Measurements from ENCODE around the gene ANKRD40. TPM values are rescaled to one million over a fixed set of nuclear protein-coding genes. Genes with fewer than 3 reads are reported as not detected.

ANKRD40 gene
- total and polyA plus RNA-seq, 3 experiments from 2014 or later = 6.6 to 48.5 (median 48.2) TPM

DNA sequence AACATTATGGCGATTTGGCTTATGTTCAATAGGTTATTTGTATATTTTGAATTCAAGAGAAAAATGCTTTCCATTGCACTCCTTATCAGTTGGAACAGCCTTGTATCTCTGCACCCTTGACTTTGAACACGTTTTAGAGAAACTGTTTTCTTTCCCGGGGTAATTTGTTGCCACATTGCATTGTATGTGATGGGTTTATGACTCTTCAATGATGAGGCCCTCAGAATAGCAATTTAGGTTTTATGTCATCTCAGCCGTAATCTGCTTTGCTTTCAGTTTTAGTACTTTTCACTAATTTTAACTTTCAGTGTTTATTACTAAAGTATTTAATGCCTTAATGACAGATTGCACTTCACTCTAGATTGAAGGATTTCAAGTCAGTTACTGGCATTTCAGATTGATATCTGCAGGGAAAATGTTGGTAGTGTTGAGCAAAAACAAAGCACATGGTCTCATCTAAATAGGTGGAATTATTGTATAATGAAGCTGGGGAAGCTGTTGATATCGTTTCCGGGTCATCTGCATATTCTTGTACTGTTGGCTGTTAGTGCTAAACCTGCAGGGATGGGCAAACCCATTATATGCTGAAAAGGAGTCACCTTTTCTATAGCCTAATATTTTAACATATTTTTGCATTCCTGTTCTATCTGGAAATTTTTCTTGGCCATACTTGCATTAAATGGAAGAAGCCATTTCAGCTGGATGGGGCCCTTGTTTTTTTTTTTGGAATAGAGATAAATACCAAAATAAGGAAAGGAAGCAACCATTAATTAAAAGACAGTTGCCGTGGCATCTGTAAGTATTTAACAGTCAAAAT lies 13.7 kb upstream of the ANKRD40 start:
- peaks cover 0 to 25% (median 0%) of the 10 kb centered on the region in 3 donors for H3K36me3 Mint-ChIP-seq
- H3K9me3 Mint-ChIP-seq = no peaks in the 10 kb centered on the region
- peak overlapping the region; percentile 90 for H3K27ac ChIP-seq (ENCODE audit: low read depth, low read length)
- H3K27me3 ChIP-seq (ENCODE audit: insufficient read depth, low read length, poor library complexity, severe bottlenecking) = no peaks in the 10 kb centered on the region
- peak overlapping the region; percentile 81 to 99 (median 98) for H3K4me3 Mint-ChIP-seq
- ChIA-PET POLR2A (interaction anchor here (0.6 kb wide), 1 partner anchor 14 kb away, joined by 3 read pairs; the partner anchor contains the start of gene ANKRD40), CTCF (no interaction called here)
- peak overlapping the region; percentile 57 to 100 (median 98) for H3K27ac Mint-ChIP-seq
- no peaks in the 10 kb centered on the region for H3K9me3 ChIP-seq (ENCODE audit: low read length)
- H3K4me1 Mint-ChIP-seq = peaks cover 31 to 58% (median 57%) of the 10 kb centered on the region in 3 donors
- peak in 2 of 5 donors; percentile 21 to 31 for DNase-seq
- peaks cover 55% of the 10 kb centered on the region for H3K4me1 ChIP-seq (ENCODE audit: insufficient read depth, low read length)
- H3K27me3 Mint-ChIP-seq = peaks cover 0 to 1% of the 10 kb centered on the region in 2 donors
- H3K36me3 ChIP-seq (ENCODE audit: insufficient read depth, low read length) = no peaks in the 10 kb centered on the region
- H3K4me3 ChIP-seq (ENCODE audit: low read length) = peak overlapping the region; percentile 88

DNA sequence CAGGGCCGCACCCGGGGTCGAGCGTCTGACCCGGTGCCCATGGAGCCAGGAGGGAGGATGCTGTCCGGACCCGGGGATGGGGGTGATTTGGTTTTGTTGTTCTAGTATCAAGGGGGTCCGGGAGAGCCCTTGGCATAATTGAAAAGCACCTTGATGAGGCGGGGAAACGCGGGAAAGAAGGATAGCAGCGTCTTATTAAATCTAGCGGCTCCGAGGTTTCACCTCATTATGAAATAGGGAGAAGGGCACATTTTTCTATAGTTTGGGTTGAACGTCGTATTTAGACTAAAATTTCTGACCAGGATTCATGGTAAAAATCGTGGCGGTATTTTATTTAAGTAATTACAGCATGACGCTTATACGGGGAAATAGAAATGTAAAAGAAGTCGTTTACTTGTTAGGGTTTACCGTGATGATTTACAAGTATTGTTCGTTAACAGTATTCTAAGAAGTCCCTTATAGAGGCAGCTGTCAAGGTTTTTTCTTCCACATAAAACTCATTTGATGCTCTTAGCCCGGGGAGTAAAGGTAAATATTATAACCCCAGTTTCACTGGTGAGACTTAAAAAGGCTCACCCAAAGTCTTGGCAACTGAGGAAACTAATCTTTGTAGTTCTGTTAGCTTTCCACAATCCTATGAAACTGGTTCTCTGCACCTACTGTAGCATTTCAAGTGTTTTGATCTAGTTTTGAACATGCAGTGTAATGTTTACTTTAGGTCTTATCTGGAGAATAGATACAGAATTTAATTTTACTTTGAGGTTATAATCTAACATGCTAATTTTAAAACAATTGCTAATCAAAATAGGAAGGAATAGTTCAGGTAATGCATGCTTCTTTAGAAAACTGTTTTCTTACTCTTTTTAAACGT lies 12.4 kb upstream of the ANKRD40 start:
- Mint-ChIP-seq H3K27ac (peak overlapping the region; percentile 86 to 100 (median 99)), H3K36me3 (peaks cover 0 to 23% (median 0%) of the 10 kb centered on the region in 3 donors), H3K9me3 (no peaks in the 10 kb centered on the region), H3K4me1 (peaks cover 26 to 52% (median 46%) of the 10 kb centered on the region in 3 donors), H3K27me3 (peaks cover 0 to 1% of the 10 kb centered on the region in 2 donors), H3K4me3 (peak overlapping the region; percentile 81 to 99 (median 98))
- peaks cover 43% of the 10 kb centered on the region for H3K4me1 ChIP-seq (ENCODE audit: insufficient read depth, low read length)
- no peaks in the 10 kb centered on the region for H3K36me3 ChIP-seq (ENCODE audit: insufficient read depth, low read length)
- POLR2A ChIA-PET = interaction anchor here (0.6 to 2.6 kb wide), 5 partner anchors 10 to 480 kb away, joined by 3 to 43 read pairs (median 4); partner anchors contain the start of gene ANKRD40
- no peak for DNase-seq
- peak overlapping the region; percentile 90 for H3K27ac ChIP-seq (ENCODE audit: low read depth, low read length)
- H3K27me3 ChIP-seq (ENCODE audit: insufficient read depth, low read length, poor library complexity, severe bottlenecking) = no peaks in the 10 kb centered on the region
- H3K9me3 ChIP-seq (ENCODE audit: low read length) = no peaks in the 10 kb centered on the region
- CTCF ChIA-PET = no interaction called here
- H3K4me3 ChIP-seq (ENCODE audit: low read length) = peak overlapping the region; percentile 88

- H3K9me3 ChIP-seq (ENCODE audit: low read length) = no peaks in the 10 kb centered on the region
- H3K27me3 ChIP-seq (ENCODE audit: insufficient read depth, low read length, poor library complexity, severe bottlenecking) = no peaks in the 10 kb centered on the region
- POLR2A ChIA-PET = interaction anchor here (0.5 to 2.6 kb wide), 9 partner anchors 11 to 481 kb away, joined by 3 to 43 read pairs (median 3); partner anchors contain the start of gene ANKRD40
- H3K4me1 ChIP-seq (ENCODE audit: insufficient read depth, low read length) = peaks cover 36% of the 10 kb centered on the region
- H3K27me3 Mint-ChIP-seq = peaks cover 0 to 1% of the 10 kb centered on the region in 2 donors
- CTCF ChIA-PET = interaction anchor here (0.6 kb wide), 1 partner anchor 19 kb away, joined by 4 read pairs; no protein-coding TSS in a partner anchor
- peak within 1 kb of the TSS; percentile 86 to 100 (median 99) for H3K27ac Mint-ChIP-seq
- no peaks in the 10 kb centered on the region for H3K36me3 ChIP-seq (ENCODE audit: insufficient read depth, low read length)
- H3K4me3 Mint-ChIP-seq = peak within 1 kb of the TSS; percentile 81 to 99 (median 98)
- peak; percentile 89 to 95 (median 91) for DNase-seq
- peaks cover 23 to 47% (median 38%) of the 10 kb centered on the region in 3 donors for H3K4me1 Mint-ChIP-seq
- peak within 1 kb of the TSS; percentile 88 for H3K4me3 ChIP-seq (ENCODE audit: low read length)
- peaks cover 0 to 23% (median 0%) of the 10 kb centered on the region in 3 donors for H3K36me3 Mint-ChIP-seq
- peak within 1 kb of the TSS; percentile 90 for H3K27ac ChIP-seq (ENCODE audit: low read depth, low read length)
- H3K9me3 Mint-ChIP-seq = no peaks in the 10 kb centered on the region
Observed at GRCh38 chr17:50719144-50719923, 11.6 kb upstream of the ANKRD40 start, which contains the start of gene LUC7L3. LUC7L3 (plus strand) TSS chr17:50719603; CDS start chr17:50719733, 130 bp downstream.

DNA sequence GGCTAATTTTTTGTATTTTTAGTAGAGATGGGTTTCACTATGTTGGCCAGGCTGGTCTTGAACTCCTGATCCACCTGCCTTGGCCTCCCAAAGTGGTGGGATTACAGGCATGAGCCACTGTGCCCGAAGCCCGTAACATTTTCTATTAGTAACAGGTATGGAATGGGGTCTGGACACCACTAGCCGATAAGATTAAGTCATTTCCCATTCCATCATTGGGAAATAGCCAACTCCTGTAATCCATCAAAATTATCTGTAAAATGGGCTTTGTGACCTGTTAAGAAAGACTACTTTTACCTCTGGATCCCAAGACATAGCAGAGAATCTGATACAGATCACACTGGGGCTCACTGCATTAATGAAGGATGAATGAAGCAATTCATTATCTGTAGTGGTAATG lies 7.8 kb upstream of the ANKRD40 start:
- H3K4me1 ChIP-seq (ENCODE audit: insufficient read depth, low read length) = peaks cover 5% of the 10 kb centered on the region
- Mint-ChIP-seq H3K27me3 (peaks cover 0 to 1% of the 10 kb centered on the region in 2 donors), H3K9me3 (no peaks in the 10 kb centered on the region), H3K27ac (peak overlapping the region in 1 of 8 donors; percentile 36), H3K4me3 (no peak overlapping the region), H3K4me1 (peaks cover 3 to 12% (median 7%) of the 10 kb centered on the region in 3 donors), H3K36me3 (peaks cover 0 to 11% (median 0%) of the 10 kb centered on the region in 3 donors)
- no peaks in the 10 kb centered on the region for H3K36me3 ChIP-seq (ENCODE audit: insufficient read depth, low read length)
- no peaks in the 10 kb centered on the region for H3K9me3 ChIP-seq (ENCODE audit: low read length)
- H3K27me3 ChIP-seq (ENCODE audit: insufficient read depth, low read length, poor library complexity, severe bottlenecking) = no peaks in the 10 kb centered on the region
- CTCF ChIA-PET = no interaction called here
- no peak overlapping the region for H3K4me3 ChIP-seq (ENCODE audit: low read length)
- POLR2A ChIA-PET = no interaction called here
- H3K27ac ChIP-seq (ENCODE audit: low read depth, low read length) = no peak overlapping the region
- DNase-seq = no peak

DNA sequence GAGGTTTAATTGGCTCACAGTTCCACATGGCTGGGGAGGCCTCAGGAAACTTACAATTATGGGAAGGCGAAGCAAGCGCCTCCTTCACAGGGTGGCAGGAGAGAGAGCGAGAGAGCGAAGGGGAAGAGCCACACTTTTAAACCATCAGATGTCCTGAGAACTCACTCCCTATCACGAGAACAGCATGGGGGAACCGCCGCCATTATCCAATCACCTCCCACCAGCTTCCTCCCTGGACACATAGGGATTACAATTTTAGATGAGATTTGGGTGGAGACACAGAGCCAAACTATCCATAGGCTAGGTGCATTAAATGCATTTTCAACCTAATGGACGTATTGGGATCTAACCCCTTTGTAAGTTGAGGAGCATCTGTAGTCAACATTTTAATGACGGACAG lies 4.9 kb upstream of the ANKRD40 start:
- Mint-ChIP-seq H3K27ac (no peak overlapping the region), H3K4me1 (peaks cover 15 to 26% (median 24%) of the 10 kb centered on the region in 3 donors), H3K4me3 (no peak overlapping the region), H3K36me3 (peaks cover 0 to 4% (median 0%) of the 10 kb centered on the region in 3 donors), H3K27me3 (no peaks in the 10 kb centered on the region), H3K9me3 (no peaks in the 10 kb centered on the region)
- Histone ChIP-seq H3K27ac (ENCODE audit: low read depth, low read length) (no peak overlapping the region), H3K27me3 (ENCODE audit: insufficient read depth, low read length, poor library complexity, severe bottlenecking) (no peaks in the 10 kb centered on the region), H3K4me1 (ENCODE audit: insufficient read depth, low read length) (peaks cover 15% of the 10 kb centered on the region), H3K9me3 (ENCODE audit: low read length) (no peaks in the 10 kb centered on the region), H3K36me3 (ENCODE audit: insufficient read depth, low read length) (no peaks in the 10 kb centered on the region), H3K4me3 (ENCODE audit: low read length) (no peak overlapping the region)
- DNase-seq = no peak
- ChIA-PET CTCF (no interaction called here), POLR2A (no interaction called here)

DNA sequence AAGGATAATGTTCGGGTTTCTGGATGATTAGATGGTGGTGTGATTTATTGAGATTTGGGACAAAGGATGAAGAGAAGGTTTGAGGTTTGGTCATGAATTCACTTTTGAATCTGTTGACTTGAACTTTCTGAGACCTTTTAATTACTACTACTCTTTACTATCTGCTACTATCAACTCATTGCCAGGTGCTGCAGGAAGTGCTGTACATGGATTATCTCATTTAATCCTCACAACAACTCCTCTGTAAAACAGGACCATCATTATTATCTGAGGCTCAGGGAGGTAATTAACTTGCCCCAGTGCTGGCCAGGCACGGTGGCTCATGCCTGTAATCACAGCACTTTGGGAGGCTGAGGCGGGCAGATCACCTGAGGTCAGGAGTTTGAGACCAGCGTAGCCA lies 2.9 kb upstream of the ANKRD40 start:
- peaks cover 22% of the 10 kb centered on the region for H3K4me1 ChIP-seq (ENCODE audit: insufficient read depth, low read length)
- no peaks in the 10 kb centered on the region for H3K9me3 Mint-ChIP-seq
- peak overlapping the region in 5 of 8 donors; percentile 19 to 87 (median 51) for H3K27ac Mint-ChIP-seq
- no peak overlapping the region for H3K4me3 ChIP-seq (ENCODE audit: low read length)
- no peaks in the 10 kb centered on the region for H3K27me3 Mint-ChIP-seq
- no peaks in the 10 kb centered on the region for H3K36me3 ChIP-seq (ENCODE audit: insufficient read depth, low read length)
- H3K27me3 ChIP-seq (ENCODE audit: insufficient read depth, low read length, poor library complexity, severe bottlenecking) = no peaks in the 10 kb centered on the region
- H3K4me3 Mint-ChIP-seq = peak overlapping the region in 1 of 7 donors; percentile 92
- ChIA-PET POLR2A (no interaction called here), CTCF (no interaction called here)
- H3K4me1 Mint-ChIP-seq = peaks cover 22 to 43% (median 33%) of the 10 kb centered on the region in 3 donors
- no peaks in the 10 kb centered on the region for H3K9me3 ChIP-seq (ENCODE audit: low read length)
- H3K36me3 Mint-ChIP-seq = peaks cover 0 to 9% (median 0%) of the 10 kb centered on the region in 3 donors
- H3K27ac ChIP-seq (ENCODE audit: low read depth, low read length) = no peak overlapping the region
- no peak for DNase-seq

DNA sequence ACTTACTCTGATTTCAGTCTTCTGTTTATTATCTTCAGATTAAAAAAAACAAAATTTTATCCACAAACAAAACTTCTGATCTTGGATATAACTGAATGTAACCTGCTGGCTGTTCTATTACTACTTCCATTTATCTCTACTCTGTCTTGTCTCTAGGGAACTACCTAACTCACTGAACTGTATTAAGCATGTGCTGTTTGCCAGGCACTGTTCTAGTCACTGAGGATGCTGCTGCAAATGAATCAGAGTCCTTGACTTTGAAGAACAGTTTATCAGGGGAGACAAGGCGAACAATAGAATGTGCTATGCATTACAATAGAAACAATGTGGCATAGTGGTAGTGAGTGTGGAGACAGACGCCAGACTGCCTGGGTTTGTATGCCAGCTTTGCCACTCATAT lies 2.3 kb upstream of the ANKRD40 start:
- H3K36me3 ChIP-seq (ENCODE audit: insufficient read depth, low read length) = no peaks in the 10 kb centered on the region
- H3K4me1 ChIP-seq (ENCODE audit: insufficient read depth, low read length) = peaks cover 22% of the 10 kb centered on the region
- CTCF ChIA-PET = no interaction called here
- POLR2A ChIA-PET = interaction anchor here (3.6 kb wide), 1 partner anchor 8 kb away, joined by 43 read pairs; the partner anchor contains the start of gene LUC7L3
- Mint-ChIP-seq H3K4me3 (peak overlapping the region in 3 of 7 donors; percentile 8 to 92 (median 34)), H3K27ac (peak overlapping the region in 7 of 8 donors; percentile 28 to 87 (median 78)), H3K36me3 (peaks cover 0 to 11% (median 0%) of the 10 kb centered on the region in 3 donors), H3K9me3 (no peaks in the 10 kb centered on the region), H3K4me1 (peaks cover 25 to 49% (median 39%) of the 10 kb centered on the region in 3 donors), H3K27me3 (no peaks in the 10 kb centered on the region)
- no peaks in the 10 kb centered on the region for H3K9me3 ChIP-seq (ENCODE audit: low read length)
- no peaks in the 10 kb centered on the region for H3K27me3 ChIP-seq (ENCODE audit: insufficient read depth, low read length, poor library complexity, severe bottlenecking)
- DNase-seq = no peak
- H3K27ac ChIP-seq (ENCODE audit: low read depth, low read length) = no peak overlapping the region
- H3K4me3 ChIP-seq (ENCODE audit: low read length) = no peak overlapping the region

Data from CD8-positive, alpha-beta memory T cell (primary cell).